Activated naive CD8-positive, alpha-beta T cell treated with anti-CD3 and anti-CD28 coated beads, Interleukin-2, amount 50 U/mL, for 24 hours (primary cell): ENCODE data around the gene ECE2.

Experiments
- ATAC-seq: fragments of 150-1000 bp; cut with Tn5 transposase; one replicate; pipeline ENCODE4 v1.10.0; 2021
- DNase-seq: peaks from one replicate; pipeline ENCODE4 v3.0.0; 2021
- H3K27ac Mint-ChIP-seq: one replicate; pipeline ENCODE4 v1.8.0; 2021; ENCODE audit warnings: mild to moderate bottlenecking, mixed read lengths
- H3K27me3 Mint-ChIP-seq: one replicate; pipeline ENCODE4 v1.8.0; 2021; ENCODE audit warnings: mixed read lengths
- H3K36me3 Mint-ChIP-seq: one replicate; pipeline ENCODE4 v1.8.0; 2021; ENCODE audit warnings: low read depth, mixed read lengths
- H3K4me1 Mint-ChIP-seq: one replicate; pipeline ENCODE4 v1.8.0; 2021; ENCODE audit warnings: mixed read lengths
- H3K4me3 Mint-ChIP-seq: one replicate; pipeline ENCODE4 v1.8.0; 2021; ENCODE audit warnings: mild to moderate bottlenecking, moderate library complexity, mixed read lengths
- H3K9me3 Mint-ChIP-seq: one replicate; pipeline ENCODE4 v1.8.0; 2021; ENCODE audit warnings: mixed read lengths

ECE2 gene

GRCh38 chr3:184275961-184276910 lies at the start of gene ECE2:
ECE2 (plus strand) TSS chr3:184276022; CDS start chr3:184276154, 132 bp downstream.
- Mint-ChIP-seq H3K27me3 (peaks cover 42% of the 10 kb centered on the region), H3K27ac (no peak within 1 kb of the TSS), H3K4me3 (no peak within 1 kb of the TSS), H3K9me3 (no peaks in the 10 kb centered on the region), H3K36me3 (no peaks in the 10 kb centered on the region), H3K4me1 (no peaks in the 10 kb centered on the region)
- DNase-seq, result no peak
- ATAC-seq, result no peak

- DNase-seq (peak; percentile 66), ATAC-seq (peak; percentile 49)
- H3K27me3 Mint-ChIP-seq, result peaks cover 51% of the 10 kb centered on the region
- no peak overlapping the region for H3K4me3 Mint-ChIP-seq
- peaks cover 7% of the 10 kb centered on the region for H3K4me1 Mint-ChIP-seq
- no peak overlapping the region for H3K27ac Mint-ChIP-seq
- H3K36me3 Mint-ChIP-seq, result no peaks in the 10 kb centered on the region
- no peaks in the 10 kb centered on the region for H3K9me3 Mint-ChIP-seq
Measured at GRCh38 chr3:184227481-184227935, 48.3 kb upstream of the ECE2 start.

- H3K4me3 Mint-ChIP-seq, result peak overlapping the region; percentile 43
- no peaks in the 10 kb centered on the region for H3K9me3 Mint-ChIP-seq
- H3K4me1 Mint-ChIP-seq, result peaks cover 7% of the 10 kb centered on the region
- H3K36me3 Mint-ChIP-seq, result no peaks in the 10 kb centered on the region
- no peak overlapping the region for H3K27ac Mint-ChIP-seq
- no peak for DNase-seq
- H3K27me3 Mint-ChIP-seq, result peaks cover 53% of the 10 kb centered on the region
- ATAC-seq, result no peak
Measured at GRCh38 chr3:184228376-184229137, 47.3 kb upstream of the ECE2 start.

GRCh38 chr3:184229394-184230080 lies 46.3 kb upstream of the ECE2 start, which contains the start of gene VWA5B2:
VWA5B2 (plus strand) TSS chr3:184229585; CDS start chr3:184230529, 944 bp downstream.
- peaks cover 48% of the 10 kb centered on the region for H3K27me3 Mint-ChIP-seq
- H3K4me1 Mint-ChIP-seq, result peaks cover 7% of the 10 kb centered on the region
- no peaks in the 10 kb centered on the region for H3K36me3 Mint-ChIP-seq
- DNase-seq (peak; percentile 74), ATAC-seq (peak; percentile 89)
- no peak within 1 kb of the TSS for H3K27ac Mint-ChIP-seq
- H3K9me3 Mint-ChIP-seq, result no peaks in the 10 kb centered on the region
- peak within 1 kb of the TSS; percentile 53 for H3K4me3 Mint-ChIP-seq

GRCh38 chr3:184230081-184230602 lies 45.7 kb upstream of the ECE2 start:
- Mint-ChIP-seq H3K4me3 (peak overlapping the region; percentile 53), H3K27ac (no peak overlapping the region), H3K9me3 (no peaks in the 10 kb centered on the region), H3K27me3 (peaks cover 47% of the 10 kb centered on the region), H3K36me3 (no peaks in the 10 kb centered on the region), H3K4me1 (peaks cover 7% of the 10 kb centered on the region)
- no peak for ATAC-seq
- no peak for DNase-seq

GRCh38 chr3:184230603-184231528 lies 45.0 kb upstream of the ECE2 start:
- H3K27me3 Mint-ChIP-seq, result peaks cover 42% of the 10 kb centered on the region
- DNase-seq (no peak), ATAC-seq (no peak)
- H3K36me3 Mint-ChIP-seq, result no peaks in the 10 kb centered on the region
- H3K4me3 Mint-ChIP-seq, result peak overlapping the region; percentile 69
- H3K4me1 Mint-ChIP-seq, result peaks cover 7% of the 10 kb centered on the region
- H3K27ac Mint-ChIP-seq, result no peak overlapping the region
- no peaks in the 10 kb centered on the region for H3K9me3 Mint-ChIP-seq

- DNase-seq (no peak), ATAC-seq (no peak)
- Mint-ChIP-seq H3K4me1 (peaks cover 7% of the 10 kb centered on the region), H3K27me3 (peaks cover 42% of the 10 kb centered on the region), H3K27ac (no peak overlapping the region), H3K9me3 (no peaks in the 10 kb centered on the region), H3K4me3 (no peak overlapping the region), H3K36me3 (no peaks in the 10 kb centered on the region)
Measured at GRCh38 chr3:184231671-184232070, 44.2 kb upstream of the ECE2 start.

GRCh38 chr3:184233127-184233843 lies 42.5 kb upstream of the ECE2 start:
- Mint-ChIP-seq H3K9me3 (no peaks in the 10 kb centered on the region), H3K27ac (no peak overlapping the region), H3K4me1 (peaks cover 7% of the 10 kb centered on the region), H3K27me3 (peaks cover 34% of the 10 kb centered on the region), H3K4me3 (no peak overlapping the region), H3K36me3 (no peaks in the 10 kb centered on the region)
- DNase-seq, result no peak
- no peak for ATAC-seq

GRCh38 chr3:184234224-184234623 lies 41.6 kb upstream of the ECE2 start:
- Mint-ChIP-seq H3K4me1 (peaks cover 7% of the 10 kb centered on the region), H3K9me3 (no peaks in the 10 kb centered on the region), H3K27ac (no peak overlapping the region), H3K36me3 (no peaks in the 10 kb centered on the region), H3K27me3 (peaks cover 25% of the 10 kb centered on the region), H3K4me3 (no peak overlapping the region)
- DNase-seq (no peak), ATAC-seq (no peak)

- Mint-ChIP-seq H3K4me3 (no peak overlapping the region), H3K27ac (no peak overlapping the region), H3K27me3 (peaks cover 23% of the 10 kb centered on the region), H3K9me3 (no peaks in the 10 kb centered on the region), H3K4me1 (peaks cover 7% of the 10 kb centered on the region), H3K36me3 (no peaks in the 10 kb centered on the region)
- no peak for DNase-seq
- ATAC-seq, result peak; percentile 4
Measured at GRCh38 chr3:184234671-184235380, 41.0 kb upstream of the ECE2 start.

GRCh38 chr3:184235381-184236032 lies 40.3 kb upstream of the ECE2 start:
- Mint-ChIP-seq H3K27ac (no peak overlapping the region), H3K4me3 (no peak overlapping the region), H3K4me1 (peaks cover 7% of the 10 kb centered on the region), H3K9me3 (no peaks in the 10 kb centered on the region), H3K36me3 (no peaks in the 10 kb centered on the region), H3K27me3 (peaks cover 22% of the 10 kb centered on the region)
- ATAC-seq (no peak), DNase-seq (no peak)

GRCh38 chr3:184236033-184236410 lies 39.8 kb upstream of the ECE2 start:
- Mint-ChIP-seq H3K4me3 (no peak overlapping the region), H3K27ac (no peak overlapping the region), H3K4me1 (peaks cover 5% of the 10 kb centered on the region), H3K27me3 (peaks cover 20% of the 10 kb centered on the region), H3K9me3 (no peaks in the 10 kb centered on the region), H3K36me3 (no peaks in the 10 kb centered on the region)
- DNase-seq (no peak), ATAC-seq (no peak)
